HepG2 (cell line): Measurements from ENCODE around the gene LAMC1.

Experiments used
- CEBPB ChIP-seq: IDR thresholded peaks from 2 replicates; pipeline ENCODE4 v1.6.1; 2011; ENCODE audit warnings: low read depth, low read length, improper control_type of control experiment, borderline replicate concordance
- CTCF ChIP-seq: sonication (generic); formaldehyde crosslinking; IDR thresholded peaks from 2 replicates; pipeline ENCODE4 v1.5.0; 2020; ENCODE audit warnings: mild to moderate bottlenecking, missing genetic modification reagents, moderate library complexity
- NCOA5 ChIP-seq: sonication (generic); formaldehyde crosslinking; IDR thresholded peaks from 2 replicates; pipeline ENCODE4 v1.4.0; 2020; ENCODE audit warnings: missing genetic modification reagents
- RELA ChIP-seq: sonication (generic); formaldehyde crosslinking; IDR thresholded peaks from 2 replicates; pipeline ENCODE4 v1.4.0; 2020; ENCODE audit warnings: missing genetic modification reagents
- ZFP62 ChIP-seq: sonication (generic); formaldehyde crosslinking; IDR thresholded peaks from 2 replicates; pipeline ENCODE4 v1.4.0; 2020; ENCODE audit warnings: missing genetic modification reagents

- no peak for TF ChIP-seq CTCF (CRISPR knock-in tag)
- no peak for TF ChIP-seq RELA (CRISPR knock-in tag)
- no peak for TF ChIP-seq CEBPB
- TF ChIP-seq ZFP62 (CRISPR knock-in tag) = no peak
- TF ChIP-seq NCOA5 (CRISPR knock-in tag) = no peak
Observed at GRCh38 chr1:183195142-183195574, 171.9 kb downstream of the LAMC1 start.
